Measurements from ENCODE around the gene HES1.
"Not testable (repeated sequence)": the region's sequence is repeated elsewhere in the genome, so short reads cannot be mapped to it uniquely, and the experiment has no call there.

HES1 gene

DNA sequence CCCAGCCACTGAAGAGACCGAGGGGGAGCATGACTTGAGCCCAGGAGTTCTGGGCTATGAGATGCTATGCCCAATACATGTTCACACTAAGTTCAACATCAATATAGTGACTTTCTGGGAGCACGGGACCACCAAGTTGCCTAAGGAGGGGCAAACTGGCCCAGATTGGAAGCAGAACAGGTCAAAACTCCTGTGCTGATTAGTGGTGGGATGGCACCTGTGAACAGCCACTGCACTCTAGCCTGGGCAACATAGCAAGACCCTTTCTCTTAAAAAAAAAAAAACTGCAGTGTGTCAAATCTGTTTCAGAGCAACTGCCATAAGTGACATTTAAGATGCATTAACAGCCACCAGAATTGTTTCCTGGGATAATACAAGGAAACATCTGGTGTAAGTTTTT is 9.8 kb downstream of the HES1 start:
- no peak for DNase-seq

DNA sequence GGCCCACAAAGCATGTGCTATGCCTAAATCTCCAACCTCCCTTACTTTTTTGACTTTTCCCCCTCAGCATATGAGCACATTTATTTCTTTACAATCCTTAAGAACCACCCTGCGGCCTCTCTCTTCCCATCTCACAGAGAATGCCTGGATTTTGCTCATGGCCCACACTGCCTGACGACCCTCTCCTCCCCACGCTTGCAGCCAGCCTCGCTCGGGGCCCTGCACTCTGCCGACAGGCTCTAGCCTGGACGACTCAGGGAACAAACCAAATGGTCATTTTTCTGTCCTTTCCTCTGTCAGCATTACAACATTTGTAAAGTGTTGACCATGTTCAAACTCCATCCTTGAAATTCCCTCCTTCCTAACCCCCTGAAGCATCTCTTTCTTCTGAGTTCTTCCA is 11.7 kb downstream of the HES1 start:
- DNase-seq: no peak

DNA sequence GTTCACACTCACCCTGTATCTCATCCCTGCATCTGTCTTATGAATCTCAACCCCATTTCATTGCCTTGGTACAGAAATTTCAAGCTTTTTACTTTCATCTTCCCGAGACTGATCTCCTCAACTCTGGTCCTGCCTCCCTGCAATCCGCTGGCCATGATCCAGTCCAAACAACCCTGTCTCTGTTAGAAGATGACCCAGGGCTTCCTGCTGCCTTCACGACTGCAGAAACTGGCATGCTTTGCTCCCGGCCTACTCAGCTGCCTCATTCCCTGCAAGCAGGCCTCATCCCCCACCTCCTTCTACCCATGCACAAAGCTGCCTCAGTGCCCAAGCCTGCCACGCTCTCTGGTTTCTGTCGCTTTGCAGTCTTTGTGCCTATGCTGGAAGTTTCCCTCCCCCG is 12.4 kb downstream of the HES1 start:
- DNase-seq: no peak

GRCh38 chr3:194150252-194150934 is 14.4 kb downstream of the HES1 start:
- DNase-seq: no peak

GRCh38 chr3:194150935-194151302 is 15.0 kb downstream of the HES1 start:
- not testable (repeated sequence) for DNase-seq

DNA sequence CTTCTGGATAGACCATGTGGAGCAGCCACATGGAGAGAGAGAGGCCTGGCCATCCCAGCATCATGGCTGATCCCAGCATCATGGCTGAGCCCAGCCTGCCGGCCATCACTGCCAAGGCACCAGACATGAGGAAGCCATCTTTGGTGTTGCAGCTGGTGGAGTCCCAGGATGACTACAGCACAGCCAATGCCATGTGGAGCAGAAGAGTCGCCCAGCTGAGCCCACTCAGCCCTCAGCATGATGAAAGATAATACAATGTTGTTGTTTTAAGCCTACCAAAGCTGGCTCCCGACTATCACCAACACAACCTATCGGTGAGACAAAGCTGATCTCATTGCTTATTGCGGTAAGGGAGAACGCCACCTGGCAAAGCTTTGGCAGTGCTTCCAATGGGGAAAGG is 18.4 kb downstream of the HES1 start:
- no peak for DNase-seq

- DNase-seq: no peak
Observed at GRCh38 chr3:194156095-194156494, 20.1 kb downstream of the HES1 start.

GRCh38 chr3:194158942-194159439 is 23.0 kb downstream of the HES1 start:
- DNase-seq: no peak

- DNase-seq: no peak
Observed at GRCh38 chr3:194160158-194160557, 24.2 kb downstream of the HES1 start.

DNA sequence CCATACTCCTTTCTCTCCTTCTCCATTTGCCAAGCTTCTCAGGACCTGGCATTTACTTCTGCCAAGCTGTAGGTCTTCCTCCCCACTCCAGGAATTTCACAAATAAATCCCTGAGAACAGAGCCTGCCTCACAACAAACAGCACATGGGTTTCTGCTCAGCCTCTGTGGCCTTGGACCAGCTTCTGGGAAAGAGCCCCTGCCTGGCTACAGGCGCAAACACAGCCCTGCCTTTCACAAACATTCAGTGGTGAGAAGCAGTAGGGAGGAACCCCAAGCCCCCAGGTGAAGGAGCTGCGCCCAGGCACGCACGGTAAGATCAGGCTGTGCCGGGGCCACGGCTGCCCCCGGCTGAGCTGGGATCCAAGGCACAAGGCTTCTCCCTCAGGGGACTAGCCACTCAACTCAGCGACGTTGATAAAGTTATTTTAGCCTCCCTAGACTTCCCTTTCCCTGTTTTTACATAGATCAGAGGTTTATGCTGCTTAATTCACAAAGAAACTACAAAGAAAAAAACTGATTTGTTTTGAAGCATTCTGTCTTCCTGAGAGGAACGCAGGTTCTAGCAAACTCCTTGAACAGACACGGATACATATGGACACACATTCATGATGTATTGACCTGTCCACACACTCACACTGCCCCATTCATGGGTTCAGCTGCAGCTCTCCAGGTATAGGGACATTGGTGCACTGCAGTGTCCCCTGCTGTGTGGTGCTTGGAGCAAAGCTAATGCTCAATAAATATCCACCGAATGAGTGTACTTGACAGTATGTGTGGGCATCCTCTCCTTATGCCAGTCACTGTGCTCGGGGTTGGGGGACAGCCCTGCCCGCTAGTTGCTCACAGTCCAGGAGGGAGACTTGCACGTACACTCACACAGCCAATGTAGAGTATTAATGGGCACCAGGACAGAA is 25.4 kb downstream of the HES1 start:
- DNase-seq: no peak

- DNase-seq: no peak
Observed at GRCh38 chr3:194162070-194162678, 26.2 kb downstream of the HES1 start.

- no peak for DNase-seq
Observed at GRCh38 chr3:194162817-194163584, 27.1 kb downstream of the HES1 start.

DNA sequence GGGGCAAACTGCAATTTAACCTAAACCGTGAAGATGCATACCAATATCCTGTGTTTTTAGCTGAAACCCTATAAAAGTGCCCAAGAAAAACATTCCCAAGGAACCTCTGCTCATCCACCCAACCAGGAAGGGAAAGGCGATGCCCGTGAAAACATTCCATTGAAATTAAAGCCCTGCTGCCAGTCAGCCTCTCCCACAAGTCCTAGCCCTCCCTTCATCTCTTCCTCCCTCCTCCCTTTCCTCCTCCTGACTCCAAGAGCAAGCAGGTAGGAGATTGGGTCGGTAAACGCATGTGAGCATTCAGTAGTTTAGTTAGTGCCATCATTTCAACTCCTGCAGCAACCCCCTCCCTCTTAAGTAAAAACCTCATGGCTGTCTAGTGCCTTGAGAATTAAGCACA is 27.7 kb downstream of the HES1 start:
- DNase-seq: no peak

GRCh38 chr3:194164861-194165260 is 28.9 kb downstream of the HES1 start:
- no peak for DNase-seq

GRCh38 chr3:194165271-194166018 is 29.5 kb downstream of the HES1 start:
- DNase-seq: no peak

DNA sequence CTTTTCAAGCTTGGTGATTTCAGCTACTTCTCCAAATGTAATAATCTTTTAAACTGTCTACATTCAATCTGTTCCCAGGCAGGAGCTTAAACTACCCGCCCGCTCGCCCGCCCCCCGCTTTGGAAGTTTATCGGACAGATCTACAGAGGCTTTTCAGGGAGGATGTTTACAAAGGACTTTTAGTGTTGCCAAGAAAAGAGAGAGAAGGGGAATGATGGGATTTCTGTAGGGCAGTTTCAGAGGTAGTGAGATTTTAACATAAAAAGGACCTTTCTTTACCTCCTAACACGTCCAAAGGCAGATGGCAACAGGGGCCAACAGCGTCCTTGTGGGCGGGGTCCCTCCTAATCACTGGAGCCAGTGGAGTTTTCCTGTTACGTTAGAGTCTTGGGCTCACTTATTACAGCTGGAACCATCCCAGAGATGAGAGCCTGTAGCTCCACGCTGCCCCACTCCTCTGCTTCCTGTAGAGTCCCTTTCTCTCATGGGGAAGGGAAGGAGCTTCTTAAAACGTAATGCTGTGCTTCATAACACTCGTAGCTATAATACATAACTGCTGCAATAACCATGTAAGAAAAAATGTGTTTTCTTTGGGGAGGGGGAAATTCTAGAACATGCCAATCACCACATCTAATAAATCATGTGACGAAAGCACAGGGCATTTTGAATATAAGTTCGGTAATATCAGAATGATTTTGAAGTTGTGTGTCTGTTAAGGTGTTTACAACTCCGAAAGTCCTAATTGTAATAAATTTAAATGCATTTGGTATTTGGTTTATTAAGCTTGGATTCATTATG is 30.9 kb downstream of the HES1 start:
- no peak for DNase-seq

GRCh38 chr3:194167480-194168282 is 31.7 kb downstream of the HES1 start:
- no peak for DNase-seq

- DNase-seq: no peak
Observed at GRCh38 chr3:194168994-194169393, 33.0 kb downstream of the HES1 start.

GRCh38 chr3:194169595-194169994 is 33.6 kb downstream of the HES1 start:
- no peak for DNase-seq

GRCh38 chr3:194170793-194171192 is 34.8 kb downstream of the HES1 start:
- DNase-seq: no peak
